Neural crest cell (in vitro differentiated cells): ENCODE measurements around the gene CORO7. TPM values are rescaled to one million over a fixed set of nuclear protein-coding genes. Genes with fewer than 3 reads are reported as not detected.
A peak's percentile ranks its signal among the peaks of the same experiment; 100 is the strongest.

Source experiments
- DNase-seq: peaks from one replicate; pipeline ENCODE4 v3.0.0; 2021; ENCODE audit warnings: low read depth, mixed read lengths, low spot score
- H3K27ac Mint-ChIP-seq: one replicate; pipeline ENCODE4 v1.8.0; 2021; ENCODE audit warnings: mild to moderate bottlenecking, mixed read lengths; ENCODE audit not compliant: unreplicated experiment
- H3K27me3 Mint-ChIP-seq: 2 replicates; pipeline ENCODE4 v1.8.0; 2021; ENCODE audit warnings: low read depth, mild to moderate bottlenecking, mixed read lengths
- H3K36me3 Mint-ChIP-seq: 2 replicates; pipeline ENCODE4 v1.8.0; 2021; ENCODE audit warnings: low read depth, mild to moderate bottlenecking, mixed read lengths
- H3K4me1 Mint-ChIP-seq: 2 replicates; pipeline ENCODE4 v1.8.0; 2021; ENCODE audit warnings: mixed read lengths
- H3K4me3 Mint-ChIP-seq: one replicate; pipeline ENCODE4 v1.8.0; 2021; ENCODE audit warnings: mild to moderate bottlenecking, mixed read lengths
- H3K9me3 Mint-ChIP-seq: 2 replicates; pipeline ENCODE4 v1.8.0; 2021; ENCODE audit warnings: mixed read lengths
- CTCF ChIP-seq: fragments of 200-600 bp; sonication (generic); conservative IDR thresholded peaks from 2 replicates; pipeline ENCODE4 v1.5.0; 2021; ENCODE audit warnings: antibody characterized with exemption, mild to moderate bottlenecking
- total RNA-seq: library from RNA; stranded (reverse); gene quantifications from 2 replicates; pipeline ENCODE4 v1.2.1, GENCODE V29; 2021

CORO7 gene
- total RNA-seq, 1 donor from 2014 or later, result 43.2 TPM

- Mint-ChIP-seq H3K4me3 (no peak overlapping the region), H3K27me3 (peaks cover 11% of the 10 kb centered on the region), H3K4me1 (peaks cover 5% of the 10 kb centered on the region), H3K9me3 (no peaks in the 10 kb centered on the region), H3K36me3 (no peaks in the 10 kb centered on the region), H3K27ac (no peak overlapping the region)
- DNase-seq, result no peak
- no peak for TF ChIP-seq CTCF
Measured at GRCh38 chr16:4372578-4373355, 43.6 kb downstream of the CORO7 start.

GRCh38 chr16:4372001-4372577 is 44.3 kb downstream of the CORO7 start:
- no peaks in the 10 kb centered on the region for H3K36me3 Mint-ChIP-seq
- no peak for TF ChIP-seq CTCF
- H3K27me3 Mint-ChIP-seq, result peaks cover 11% of the 10 kb centered on the region
- peak overlapping the region; percentile 82 for H3K4me3 Mint-ChIP-seq
- DNase-seq, result no peak
- no peak overlapping the region for H3K27ac Mint-ChIP-seq
- H3K4me1 Mint-ChIP-seq, result peaks cover 5% of the 10 kb centered on the region
- no peaks in the 10 kb centered on the region for H3K9me3 Mint-ChIP-seq

- DNase-seq, result peak; percentile 65
- Mint-ChIP-seq H3K4me1 (peaks cover 5% of the 10 kb centered on the region), H3K36me3 (no peaks in the 10 kb centered on the region), H3K27ac (no peak within 1 kb of the TSS), H3K27me3 (peaks cover 11% of the 10 kb centered on the region), H3K9me3 (no peaks in the 10 kb centered on the region), H3K4me3 (peak within 1 kb of the TSS; percentile 82)
- no peak for TF ChIP-seq CTCF
Measured at GRCh38 chr16:4371357-4372000, 44.9 kb downstream of the CORO7 start, which contains the start of gene VASN. VASN (plus strand) TSS chr16:4371848; CDS start chr16:4380878, 9,030 bp downstream.

- H3K4me3 Mint-ChIP-seq, result peak overlapping the region; percentile 62
- H3K27ac Mint-ChIP-seq, result no peak overlapping the region
- no peak for DNase-seq
- no peaks in the 10 kb centered on the region for H3K9me3 Mint-ChIP-seq
- H3K27me3 Mint-ChIP-seq, result peaks cover 11% of the 10 kb centered on the region
- TF ChIP-seq CTCF, result no peak
- H3K4me1 Mint-ChIP-seq, result peaks cover 5% of the 10 kb centered on the region
- H3K36me3 Mint-ChIP-seq, result no peaks in the 10 kb centered on the region
Measured at GRCh38 chr16:4370570-4371356, 45.6 kb downstream of the CORO7 start.

- Mint-ChIP-seq H3K4me1 (peaks cover 5% of the 10 kb centered on the region), H3K27ac (no peak overlapping the region), H3K27me3 (peaks cover 11% of the 10 kb centered on the region), H3K9me3 (no peaks in the 10 kb centered on the region), H3K4me3 (no peak overlapping the region), H3K36me3 (no peaks in the 10 kb centered on the region)
- DNase-seq, result no peak
- TF ChIP-seq CTCF, result no peak
Measured at GRCh38 chr16:4370151-4370550, 46.2 kb downstream of the CORO7 start.
